IMR-90 (cell line): Measurements from ENCODE around the gene SUDS3. TPM values are rescaled to one million over a fixed set of nuclear protein-coding genes. Genes with fewer than 3 reads are reported as not detected.

Experiments used
- ATAC-seq: fragments of 200-7000 bp; cut with Tn5 transposase; 2 replicates; pipeline ENCODE4 v1.9.1; 2020; ENCODE audit warnings: low read depth, mild to moderate bottlenecking, moderate library complexity
- BruUV-seq: library from RNA; stranded (reverse); fragments of 400-500 nt; replicated peaks from 2 replicates; lab custom pipeline; 2021; lab: Mats Ljungman, UMichigan
- CTCF ChIA-PET: fragments of 300-600 bp; formaldehyde crosslinking; extraction: SDS; loops from one replicate; lab custom pipeline; 2021; ENCODE audit warnings: antibody characterized with exemption; lab: Yijun Ruan, JAX
- POLR2A ChIA-PET: fragments of 300-600 bp; sonication (Branson Sonifier 250); formaldehyde crosslinking; loops from one replicate; lab custom pipeline; 2022; ENCODE audit warnings: antibody characterized with exemption; ENCODE audit not compliant: unreplicated experiment; lab: Charles Lee
- DNase-seq: peaks from one replicate; pipeline ENCODE4 v3.0.0; 2013
- H2AFZ ChIP-seq: replicated peaks from 2 replicates; pipeline ENCODE3; 2013; ENCODE audit warnings: low read length, mild to moderate bottlenecking; ENCODE audit not compliant: poor library complexity
- H2AK5ac ChIP-seq: 2 replicates; pipeline ENCODE4 v1.6.1; 2013; ENCODE audit warnings: low read depth, low read length, inconsistent platforms
- H2AK9ac ChIP-seq: replicated peaks from 2 replicates; pipeline ENCODE3; 2013; ENCODE audit warnings: mild to moderate bottlenecking, low read depth, low read length, moderate library complexity; ENCODE audit not compliant: poor library complexity
- H2BK120ac ChIP-seq: 2 replicates; pipeline ENCODE4 v1.6.1; 2013; ENCODE audit warnings: low read depth, low read length, inconsistent platforms
- H2BK15ac ChIP-seq: 3 replicates; pipeline ENCODE4 v1.6.1; 2013; ENCODE audit warnings: low read depth, low read length, inconsistent platforms
- H2BK20ac ChIP-seq: 2 replicates; pipeline ENCODE4 v1.6.1; 2013; ENCODE audit warnings: low read depth, mild to moderate bottlenecking, inconsistent platforms, low read length, moderate library complexity
- H2BK5ac ChIP-seq: 2 replicates; pipeline ENCODE4 v1.6.1; 2013; ENCODE audit warnings: mild to moderate bottlenecking, low read depth, low read length, inconsistent platforms; ENCODE audit not compliant: poor library complexity, severe bottlenecking
- H3K14ac ChIP-seq: replicated peaks from 2 replicates; pipeline ENCODE4 v1.6.1; 2013; ENCODE audit warnings: low read depth, low read length, inconsistent platforms
- H3K18ac ChIP-seq: 2 replicates; pipeline ENCODE4 v1.6.1; 2013; ENCODE audit warnings: low read depth, low read length, control low read depth
- H3K23ac ChIP-seq: 2 replicates; pipeline ENCODE4 v1.6.1; 2013; ENCODE audit warnings: low read depth, low read length, inconsistent platforms
- H3K27ac ChIP-seq: 2 replicates; pipeline ENCODE4 v1.5.1; 2013; ENCODE audit warnings: mild to moderate bottlenecking, control low read depth, low read length; ENCODE audit not compliant: insufficient read depth
- H3K27me3 ChIP-seq: 2 replicates; pipeline ENCODE4 v1.6.1; 2013; ENCODE audit warnings: low read length; ENCODE audit not compliant: control insufficient read depth, insufficient read depth
- H3K36me3 ChIP-seq: 2 replicates; pipeline ENCODE4 v1.6.1; 2013; ENCODE audit warnings: low read length, mixed read lengths; ENCODE audit not compliant: control insufficient read depth, insufficient read depth
- H3K4ac ChIP-seq: 2 replicates; pipeline ENCODE4 v1.6.1; 2013; ENCODE audit warnings: low read depth, low read length, inconsistent platforms
- H3K4me1 ChIP-seq: 2 replicates; pipeline ENCODE4 v1.6.1; 2013; ENCODE audit warnings: low read length, mixed read lengths; ENCODE audit not compliant: control insufficient read depth, insufficient read depth
- H3K4me2 ChIP-seq: 2 replicates; pipeline ENCODE4 v1.6.1; 2013; ENCODE audit warnings: low read depth, mild to moderate bottlenecking, control low read depth, low read length, moderate library complexity
- H3K4me3 ChIP-seq: 2 replicates; pipeline ENCODE4 v1.5.1; 2013; ENCODE audit warnings: low read depth, mild to moderate bottlenecking, control low read depth, low read length, moderate library complexity; ENCODE audit not compliant: insufficient read depth
- H3K56ac ChIP-seq: 2 replicates; pipeline ENCODE4 v1.6.1; 2013; ENCODE audit warnings: low read length, inconsistent platforms; ENCODE audit not compliant: insufficient read depth; ENCODE audit errors: extremely low read depth
- H3K79me1 ChIP-seq, 2 experiments: 2 replicates each; pipeline ENCODE4 v1.6.1; 2013; ENCODE audit warnings: low read length in 2 of 2, inconsistent platforms in 1 of 2, low read depth in 1 of 2
- H3K9ac ChIP-seq: 2 replicates; pipeline ENCODE4 v1.6.1; 2013; ENCODE audit warnings: low read depth, low read length, control low read depth
- H3K9me1 ChIP-seq: 2 replicates; pipeline ENCODE4 v1.6.1; 2013; ENCODE audit warnings: low read length, inconsistent platforms; ENCODE audit not compliant: insufficient read depth
- H3K9me3 ChIP-seq: 2 replicates; pipeline ENCODE4 v1.6.1; 2013; ENCODE audit warnings: low read length; ENCODE audit not compliant: control insufficient read depth, insufficient read depth
- H4K20me1 ChIP-seq: 2 replicates; pipeline ENCODE4 v1.6.1; 2013; ENCODE audit warnings: low read length, inconsistent platforms; ENCODE audit not compliant: insufficient read depth
- H4K5ac ChIP-seq: 2 replicates; pipeline ENCODE4 v1.6.1; 2013; ENCODE audit warnings: mild to moderate bottlenecking, low read depth, low read length, control low read depth
- H4K8ac ChIP-seq, 2 experiments: 2 replicates each; pipeline ENCODE4 v1.6.1; 2013; ENCODE audit warnings: low read depth in 2 of 2, low read length in 2 of 2, control low read depth in 1 of 2, inconsistent platforms in 1 of 2
- H4K91ac ChIP-seq: 2 replicates; pipeline ENCODE4 v1.6.1; 2013; ENCODE audit warnings: low read depth, low read length, inconsistent platforms; ENCODE audit not compliant: insufficient read depth
- CEBPB ChIP-seq: IDR thresholded peaks from 2 replicates; pipeline ENCODE4 v1.6.1; 2012; ENCODE audit warnings: low read depth, low read length, improper control_type of control experiment
- MXI1 ChIP-seq: IDR thresholded peaks from 2 replicates; pipeline ENCODE4 v1.6.1; 2012; ENCODE audit warnings: low read depth, mild to moderate bottlenecking, low read length, moderate library complexity, borderline replicate concordance
- RCOR1 ChIP-seq: IDR thresholded peaks from 2 replicates; pipeline ENCODE4 v1.6.1; 2012; ENCODE audit warnings: mild to moderate bottlenecking, low read length, improper control_type of control experiment; ENCODE audit not compliant: insufficient replicate concordance
- RFX5 ChIP-seq: IDR thresholded peaks from 2 replicates; pipeline ENCODE4 v1.8.0; 2012; ENCODE audit warnings: low read depth, mild to moderate bottlenecking, low read length, moderate library complexity
- WGBS, 2 experiments: methylation state at CpG; one replicate each; pipeline versions ENCODE4 v1.1.5 to v1.1.7; 2013; ENCODE audit warnings: missing lambda C conversion rate in 2 of 2; ENCODE audit not compliant: insufficient read length in 1 of 2; ENCODE audit errors: extremely low coverage in 2 of 2; 5-methylcytosine and 5-hydroxymethylcytosine counted together
- dilution Hi-C: fragments of 300-500 bp; cut with HindIII; formaldehyde crosslinking; loops from one replicate; pipeline ENCODE4 v1.14.3; 2018; ENCODE audit warnings: low sequenced_read_pairs; ENCODE audit not compliant: unreplicated experiment
- in situ Hi-C: fragments of 300-500 bp; cut with MboI; formaldehyde crosslinking; loops from 3 replicates; pipeline ENCODE4 v1.14.3; 2019; ENCODE audit warnings: low sequenced_read_pairs, inconsistent platforms, mixed read lengths
- intact Hi-C: fragments of 100-400 bp; cut with micrococcal nuclease; formaldehyde crosslinking; loops from 2 replicates; pipeline ENCODE4 v1.10.0; 2022
- polyA plus RNA-seq, 3 experiments: library from polyadenylated mRNA; depleted of rRNA; stranded (reverse); fragments of >200 nt; gene quantifications; 2 replicates each; pipeline ENCODE4 v1.2.3, GENCODE V29; 2012; ENCODE audit warnings: low replicate concordance in 1 of 3
- total RNA-seq: library from RNA; depleted of rRNA; stranded (reverse); fragments of >200 nt; gene quantifications from 2 replicates; pipeline ENCODE4 v1.2.3, GENCODE V29; 2012

Gene SUDS3
- total and polyA plus RNA-seq, 2 of the 4 experiments (the other 2 are of a cell fraction): 13.4 to 13.8 TPM

GRCh38 chr12:118368821-118369220, 7.5 kb upstream of the SUDS3 start:
- Histone ChIP-seq H3K9me1 (peaks cover 5% of the 10 kb centered on the region), H4K8ac (no peak overlapping the region), H3K27me3 (no peaks in the 10 kb centered on the region), H3K36me3 (no peaks in the 10 kb centered on the region), H3K4me3 (no peak overlapping the region), H3K9ac (no peak overlapping the region), H4K91ac (no peak overlapping the region), H4K20me1 (no peaks in the 10 kb centered on the region; the same call in 1 of the 2 replicates), H2AK5ac (no peak overlapping the region), H3K4ac (no peak overlapping the region), H3K9me3 (no peaks in the 10 kb centered on the region), H4K5ac (no peak overlapping the region), H3K4me2 (no peak overlapping the region), H3K23ac (no peak overlapping the region), H2BK15ac (no peak overlapping the region), H3K79me1 (peaks cover 11 to 40% of the 10 kb centered on the region in 2 experiments), H3K18ac (no peak overlapping the region), H3K14ac (no peak overlapping the region), H2BK20ac (no peak overlapping the region), H2BK5ac (no peak overlapping the region), H2AK9ac (no peak overlapping the region), H3K4me1 (peaks cover 3% of the 10 kb centered on the region), H2BK120ac (no peak overlapping the region), H2AFZ (no peak overlapping the region), H3K27ac (no peak overlapping the region; the same call in 1 of the 2 replicates), H3K56ac (no peak overlapping the region)
- dilution Hi-C loops (no loop called here), intact Hi-C loops (no loop called here), in situ Hi-C loops (loop anchor here (25.0 kb wide), 1 partner anchor 1743 kb away; the partner anchor contains the start of gene RAB35)
- no peak for TF ChIP-seq RCOR1
- no peak for TF ChIP-seq MXI1
- no peak for TF ChIP-seq RFX5
- TF ChIP-seq CEBPB: no peak
- no CpG with 5 or more reads among the region's 4 CpGs for WGBS, 2 experiments
- DNase-seq (no peak), ATAC-seq (no peak)
- POLR2A ChIA-PET: interaction anchor here (0.6 to 0.7 kb wide), 2 partner anchors 92 to 333 kb away, joined by 4 read pairs; no protein-coding TSS in a partner anchor
- no TSS peak for BruUV-seq
- CTCF ChIA-PET: no interaction called here
